Activated CD8-positive, alpha-beta memory T cell treated with anti-CD3 and anti-CD28 coated beads for 1 hour (primary cell): Measurements from ENCODE around the gene DACT3.
"Not testable (repeated sequence)": the region's sequence is repeated elsewhere in the genome, so short reads cannot be mapped to it uniquely, and the experiment has no call there.

Experiments
- DNase-seq, 2 donors: peaks; one replicate each; pipeline ENCODE4 v3.0.0-alpha.2; 2020; ENCODE audit warnings: low read depth in 1 of 2; ENCODE audit errors: extremely low read depth in 1 of 2

The DACT3 gene

GRCh38 chr19:46634656-46635218, 26.2 kb downstream of the DACT3 start:
- DNase-seq, result no peak

- DNase-seq, result peak; percentile 83 to 89
Observed at GRCh38 chr19:46634045-46634655, 26.8 kb downstream of the DACT3 start.

GRCh38 chr19:46633130-46633529, 27.9 kb downstream of the DACT3 start:
- DNase-seq, result no peak

GRCh38 chr19:46631481-46631880, 29.5 kb downstream of the DACT3 start:
- no peak for DNase-seq

GRCh38 chr19:46630586-46631205, 30.3 kb downstream of the DACT3 start:
- no peak for DNase-seq

- no peak for DNase-seq
Observed at GRCh38 chr19:46629546-46630025, 31.4 kb downstream of the DACT3 start.

GRCh38 chr19:46628970-46629369, 32.0 kb downstream of the DACT3 start:
- not testable (repeated sequence) for DNase-seq

- DNase-seq, result no peak
Observed at GRCh38 chr19:46626446-46626845, 34.5 kb downstream of the DACT3 start.

- DNase-seq, result no peak
Observed at GRCh38 chr19:46625731-46626130, 35.3 kb downstream of the DACT3 start.

GRCh38 chr19:46624958-46625661, 35.9 kb downstream of the DACT3 start, which contains the start of gene PTGIR:
TSS of gene PTGIR (minus strand) at chr19:46625089. CDS start at chr19:46624225, 864 bp downstream.
- DNase-seq, result no peak

GRCh38 chr19:46623915-46624502, 37.0 kb downstream of the DACT3 start:
- no peak for DNase-seq

- no peak for DNase-seq
Observed at GRCh38 chr19:46622118-46622446, 38.9 kb downstream of the DACT3 start.

GRCh38 chr19:46621191-46622117, 39.5 kb downstream of the DACT3 start:
- DNase-seq, result no peak

- DNase-seq, result no peak
Observed at GRCh38 chr19:46620716-46621115, 40.3 kb downstream of the DACT3 start.

GRCh38 chr19:46620267-46620666, 40.7 kb downstream of the DACT3 start:
- no peak for DNase-seq

GRCh38 chr19:46618670-46619231, 42.2 kb downstream of the DACT3 start:
- DNase-seq, result no peak

GRCh38 chr19:46617601-46618000, 43.4 kb downstream of the DACT3 start:
- DNase-seq, result no peak

- no peak for DNase-seq
Observed at GRCh38 chr19:46616631-46617322, 44.2 kb downstream of the DACT3 start.

GRCh38 chr19:46615966-46616365, 45.0 kb downstream of the DACT3 start:
- DNase-seq, result no peak
